Measurements from ENCODE around the gene PBRM1.

Gene PBRM1

GRCh38 chr3:52524752-52525679, 160.7 kb downstream of the PBRM1 start:
- DNase-seq (ENCODE audit: low read depth), result no peak

- no peak for DNase-seq (ENCODE audit: low read depth)
Measured at GRCh38 chr3:52524258-52524751, 161.4 kb downstream of the PBRM1 start.

- DNase-seq (ENCODE audit: low read depth), result no peak
Measured at GRCh38 chr3:52523386-52524257, 162.1 kb downstream of the PBRM1 start.

GRCh38 chr3:52522651-52523251, 163.0 kb downstream of the PBRM1 start:
- DNase-seq (ENCODE audit: low read depth), result no peak

GRCh38 chr3:52521881-52522650, 163.6 kb downstream of the PBRM1 start:
- no peak for DNase-seq (ENCODE audit: low read depth)

- no peak for DNase-seq (ENCODE audit: low read depth)
Measured at GRCh38 chr3:52521488-52521824, 164.3 kb downstream of the PBRM1 start.

- DNase-seq (ENCODE audit: low read depth), result no peak
Measured at GRCh38 chr3:52520716-52521487, 164.8 kb downstream of the PBRM1 start.

- DNase-seq (ENCODE audit: low read depth), result no peak
Measured at GRCh38 chr3:52520141-52520667, 165.5 kb downstream of the PBRM1 start.

GRCh38 chr3:52519445-52520140, 166.1 kb downstream of the PBRM1 start:
- DNase-seq (ENCODE audit: low read depth), result no peak

GRCh38 chr3:52518723-52519444, 166.8 kb downstream of the PBRM1 start:
- DNase-seq (ENCODE audit: low read depth), result no peak

- no peak for DNase-seq (ENCODE audit: low read depth)
Measured at GRCh38 chr3:52517796-52518722, 167.7 kb downstream of the PBRM1 start.

- DNase-seq (ENCODE audit: low read depth), result no peak
Measured at GRCh38 chr3:52516509-52517195, 169.1 kb downstream of the PBRM1 start.

- no peak for DNase-seq (ENCODE audit: low read depth)
Measured at GRCh38 chr3:52515192-52515591, 170.5 kb downstream of the PBRM1 start.

- DNase-seq (ENCODE audit: low read depth), result no peak
Measured at GRCh38 chr3:52514576-52514975, 171.1 kb downstream of the PBRM1 start.

GRCh38 chr3:52513281-52513680, 172.4 kb downstream of the PBRM1 start:
- no peak for DNase-seq (ENCODE audit: low read depth)

GRCh38 chr3:52512727-52513126, 173.0 kb downstream of the PBRM1 start:
- DNase-seq (ENCODE audit: low read depth), result no peak

GRCh38 chr3:52512105-52512504, 173.6 kb downstream of the PBRM1 start:
- no peak for DNase-seq (ENCODE audit: low read depth)
